ENCODE data around the gene TLL1. TPM values are rescaled to one million over a fixed set of nuclear protein-coding genes. Genes with fewer than 3 reads are reported as not detected.

TLL1 gene
- 0.12 to 0.38 TPM (median 0.15 TPM) in 5 replicates for total RNA-seq (2022; extraction: Qiagen RNA extraction)

GRCh38 chr4:165872461-165873297, at the start of gene TLL1:
Gene TLL1 (plus strand): TSS chr4:165873237. CDS start chr4:165873905, 668 bp downstream.

